ENCODE measurements around the gene RPUSD4. TPM values are rescaled to one million over a fixed set of nuclear protein-coding genes. Genes with fewer than 3 reads are reported as not detected.

The RPUSD4 gene
- total RNA-seq, 4 donors from 2014 or later: 11.1 to 20.3 (median 12.6) TPM

- 94 to 95% methylated on average over 2 to 5 of the region's 5 CpGs for WGBS, 2 donors (ENCODE audit: low coverage in 1 of 2)
- Histone ChIP-seq H3K36me3 (peaks cover 0 to 42% (median 12%) of the 10 kb centered on the region in 4 donors), H3K27me3 (no peaks in the 10 kb centered on the region)
Observed at GRCh38 chr11:126198648-126199047, 12.8 kb downstream of the RPUSD4 start.

GRCh38 chr11:126197277-126197939 lies 14.0 kb downstream of the RPUSD4 start:
- Histone ChIP-seq H3K36me3 (peaks cover 0 to 29% (median 9%) of the 10 kb centered on the region in 4 donors), H3K27me3 (no peaks in the 10 kb centered on the region), H3K9me3 (no peaks in the 10 kb centered on the region), H3K4me1 (no peaks in the 10 kb centered on the region), H3K4me3 (no peak overlapping the region), H3K27ac (no peak overlapping the region)
- intact Hi-C loops (cut with DNase I; ENCODE audit: low total_unique reads) (no loop called here), in situ Hi-C loops (cut with MboI; ENCODE audit: low pct_ligation_motif_present in 1 of 4, low pct_unique_long_range_greater_than_20kb in 1 of 4, low sequenced_read_pairs in 3 of 4) (loop anchor here in 3 of 4 donors (5.0 to 10.0 kb wide), 2 partner anchors 273 to 275 kb away; no protein-coding TSS in a partner anchor)
- TF ChIP-seq CTCF (IDR thresholded peaks at IDR 0.05): no peak
- no peak for TF ChIP-seq POLR2A (IDR thresholded peaks at IDR 0.05)
- no peak for TF ChIP-seq EP300 (IDR thresholded peaks at IDR 0.05; ENCODE audit: low read depth)
- TF ChIP-seq POLR2AphosphoS5 (IDR thresholded peaks at IDR 0.05): no peak
- 87% methylated on average over 7 of the region's 7 CpGs; no CpG with 5 or more reads in 1 of the 2 donors for WGBS, 2 donors (ENCODE audit: low coverage in 1 of 2)
- no peak for DNase-seq

More at GRCh38 chr11:126198648-126199047, 12.8 kb downstream of the RPUSD4 start:
- no peaks in the 10 kb centered on the region for H3K4me1 ChIP-seq
- TF ChIP-seq CTCF (IDR thresholded peaks at IDR 0.05) (no peak), EP300 (IDR thresholded peaks at IDR 0.05; ENCODE audit: low read depth) (no peak), POLR2A (IDR thresholded peaks at IDR 0.05) (no peak), POLR2AphosphoS5 (IDR thresholded peaks at IDR 0.05) (no peak)
- no peak overlapping the region for H3K27ac ChIP-seq
- no peaks in the 10 kb centered on the region for H3K9me3 ChIP-seq
- in situ Hi-C loops (cut with MboI; ENCODE audit: low pct_ligation_motif_present in 1 of 4, low pct_unique_long_range_greater_than_20kb in 1 of 4, low sequenced_read_pairs in 3 of 4): loop anchor here in 3 of 4 donors (5.0 to 10.0 kb wide), 2 partner anchors 274 to 276 kb away; no protein-coding TSS in a partner anchor
- no peak for DNase-seq
- intact Hi-C loops (cut with DNase I; ENCODE audit: low total_unique reads): no loop called here
- H3K4me3 ChIP-seq: no peak overlapping the region

- Histone ChIP-seq H3K27ac (no peak overlapping the region), H3K36me3 (peaks cover 0 to 8% (median 2%) of the 10 kb centered on the region in 4 donors)
- TF ChIP-seq POLR2AphosphoS5 (IDR thresholded peaks at IDR 0.05) (no peak), EP300 (IDR thresholded peaks at IDR 0.05; ENCODE audit: low read depth) (no peak), POLR2A (IDR thresholded peaks at IDR 0.05) (no peak), CTCF (IDR thresholded peaks at IDR 0.05) (no peak)
Observed at GRCh38 chr11:126195119-126195518, 16.3 kb downstream of the RPUSD4 start.

GRCh38 chr11:126194121-126194543 lies 17.3 kb downstream of the RPUSD4 start:
- 45% methylated on average over 9 of the region's 9 CpGs for WGBS, 2 donors (ENCODE audit: low coverage in 1 of 2)
- intact Hi-C loops (cut with DNase I; ENCODE audit: low total_unique reads) (no loop called here), in situ Hi-C loops (cut with MboI; ENCODE audit: low pct_ligation_motif_present in 1 of 4, low pct_unique_long_range_greater_than_20kb in 1 of 4, low sequenced_read_pairs in 3 of 4) (loop anchor here in 2 of 4 donors (10.0 kb wide), 1 partner anchor 269 kb away; no protein-coding TSS in a partner anchor)
- TF ChIP-seq EP300 (IDR thresholded peaks at IDR 0.05; ENCODE audit: low read depth) (no peak), CTCF (IDR thresholded peaks at IDR 0.05) (peak; percentile 61 to 83 (median 68))
- Histone ChIP-seq H3K9me3 (no peaks in the 10 kb centered on the region), H3K4me1 (no peaks in the 10 kb centered on the region), H3K27ac (no peak overlapping the region), H3K4me3 (no peak overlapping the region), H3K36me3 (peaks cover 0 to 6% (median 2%) of the 10 kb centered on the region in 4 donors), H3K27me3 (no peaks in the 10 kb centered on the region)
- DNase-seq: peak; percentile 55

More at GRCh38 chr11:126195119-126195518, 16.3 kb downstream of the RPUSD4 start:
- 95 to 100% methylated on average over 2 to 3 of the region's 3 CpGs for WGBS, 2 donors (ENCODE audit: low coverage in 1 of 2)
- Histone ChIP-seq H3K9me3 (no peaks in the 10 kb centered on the region), H3K4me3 (no peak overlapping the region), H3K4me1 (no peaks in the 10 kb centered on the region), H3K27me3 (no peaks in the 10 kb centered on the region)
- intact Hi-C loops (cut with DNase I; ENCODE audit: low total_unique reads) (no loop called here), in situ Hi-C loops (cut with MboI; ENCODE audit: low pct_ligation_motif_present in 1 of 4, low pct_unique_long_range_greater_than_20kb in 1 of 4, low sequenced_read_pairs in 3 of 4) (loop anchor here in 3 of 4 donors (5.0 to 10.0 kb wide), 2 partner anchors 270 to 273 kb away; no protein-coding TSS in a partner anchor)
- no peak for DNase-seq

Data from transverse colon (tissue), 4 donors.